ENCODE measurements around the gene IP6K3. TPM values are rescaled to one million over a fixed set of nuclear protein-coding genes. Genes with fewer than 3 reads are reported as not detected.

The IP6K3 gene
- total RNA-seq, 1 donor from 2014 or later = 2.7 TPM

DNA sequence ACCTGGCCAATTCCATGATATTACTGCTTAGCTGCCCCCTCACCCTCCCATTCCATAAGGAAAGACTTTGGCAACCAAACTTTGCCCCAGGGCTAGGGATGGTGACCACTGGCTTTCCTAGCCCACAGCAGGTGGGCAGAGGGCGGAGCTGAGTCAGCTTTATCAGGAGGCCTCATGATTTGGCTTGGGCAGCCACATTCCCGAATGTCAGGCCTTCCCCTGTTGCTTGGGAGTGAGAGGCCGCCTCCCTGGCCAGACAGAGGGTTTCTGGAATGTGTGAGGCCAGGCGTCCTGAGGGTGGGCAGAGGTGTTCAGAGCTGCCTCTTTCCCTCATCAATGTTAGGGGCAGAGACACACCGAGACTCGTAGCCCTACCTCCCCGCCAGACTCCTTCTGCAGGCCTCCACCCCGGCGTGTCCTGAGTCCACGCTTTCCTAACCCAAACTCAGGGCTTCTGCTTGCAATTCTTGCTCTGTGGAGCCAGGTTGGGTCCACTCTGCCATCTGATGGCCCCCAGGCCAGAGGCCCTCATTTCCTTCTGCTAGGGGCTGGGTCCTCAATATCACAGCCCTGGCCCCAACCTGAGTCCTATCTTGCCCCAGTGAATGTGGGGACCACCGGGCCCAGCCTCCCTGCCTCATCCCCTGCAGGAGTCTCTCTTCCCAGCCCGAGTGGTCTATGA, 54.5 kb downstream of the IP6K3 start:
- peaks cover 15% of the 10 kb centered on the region for H3K9me3 Mint-ChIP-seq (ENCODE audit: unreplicated experiment)
- no peak for TF ChIP-seq CTCF (IDR thresholded peaks at IDR 0.05; ENCODE audit: partially characterized antibody, unreplicated experiment)

GRCh38 chr6:33691456-33692077, 55.1 kb downstream of the IP6K3 start:
- Mint-ChIP-seq H3K27ac (ENCODE audit: unreplicated experiment) (no peak overlapping the region), H3K4me3 (ENCODE audit: unreplicated experiment) (peak overlapping the region; percentile 20), H3K36me3 (ENCODE audit: unreplicated experiment) (no peaks in the 10 kb centered on the region), H3K4me1 (ENCODE audit: low read depth, unreplicated experiment) (peaks cover 51% of the 10 kb centered on the region), H3K9me3 (ENCODE audit: unreplicated experiment) (peaks cover 15% of the 10 kb centered on the region), H3K27me3 (ENCODE audit: unreplicated experiment) (peaks cover 14% of the 10 kb centered on the region)
- DNase-seq = peak; percentile 70
- no peak for TF ChIP-seq CTCF (IDR thresholded peaks at IDR 0.05; ENCODE audit: partially characterized antibody, unreplicated experiment)

More for the DNA sequence above, 54.5 kb downstream of the IP6K3 start:
- peaks cover 54% of the 10 kb centered on the region for H3K4me1 Mint-ChIP-seq (ENCODE audit: low read depth, unreplicated experiment)
- peaks cover 14% of the 10 kb centered on the region for H3K27me3 Mint-ChIP-seq (ENCODE audit: unreplicated experiment)
- H3K36me3 Mint-ChIP-seq (ENCODE audit: unreplicated experiment) = no peaks in the 10 kb centered on the region
- DNase-seq = no peak
- H3K27ac Mint-ChIP-seq (ENCODE audit: unreplicated experiment) = peak overlapping the region; percentile 72
- peak overlapping the region; percentile 52 for H3K4me3 Mint-ChIP-seq (ENCODE audit: unreplicated experiment)

GRCh38 chr6:33690766-33691165, 55.9 kb downstream of the IP6K3 start:
- H3K4me3 Mint-ChIP-seq (ENCODE audit: unreplicated experiment) = no peak overlapping the region
- H3K4me1 Mint-ChIP-seq (ENCODE audit: low read depth, unreplicated experiment) = peaks cover 47% of the 10 kb centered on the region
- no peaks in the 10 kb centered on the region for H3K36me3 Mint-ChIP-seq (ENCODE audit: unreplicated experiment)
- no peak overlapping the region for H3K27ac Mint-ChIP-seq (ENCODE audit: unreplicated experiment)
- no peak for TF ChIP-seq CTCF (IDR thresholded peaks at IDR 0.05; ENCODE audit: partially characterized antibody, unreplicated experiment)
- H3K9me3 Mint-ChIP-seq (ENCODE audit: unreplicated experiment) = peaks cover 15% of the 10 kb centered on the region
- DNase-seq = no peak
- peaks cover 14% of the 10 kb centered on the region for H3K27me3 Mint-ChIP-seq (ENCODE audit: unreplicated experiment)

DNA sequence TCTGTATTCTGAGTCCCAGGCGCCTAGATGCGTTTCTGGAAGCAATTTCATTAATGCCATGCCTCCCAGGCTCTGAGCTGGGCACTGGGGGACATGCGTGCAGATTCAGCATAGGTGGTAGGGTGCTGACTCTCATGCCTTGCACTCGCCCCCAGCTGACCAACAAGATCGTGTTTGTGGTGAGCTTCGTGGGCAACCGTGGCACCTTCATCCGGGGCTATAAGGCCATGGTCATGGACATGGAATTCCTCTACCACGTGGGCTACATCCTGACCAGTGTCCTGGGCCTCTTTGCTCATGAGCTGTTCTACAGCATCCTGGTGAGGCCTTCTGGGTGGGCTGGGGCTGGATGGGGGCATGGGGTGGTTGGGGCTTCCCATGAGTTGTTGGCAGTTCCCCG, 56.8 kb downstream of the IP6K3 start:
- no peak for DNase-seq
- no peak for TF ChIP-seq CTCF (IDR thresholded peaks at IDR 0.05; ENCODE audit: partially characterized antibody, unreplicated experiment)
- Mint-ChIP-seq H3K4me1 (ENCODE audit: low read depth, unreplicated experiment) (peaks cover 47% of the 10 kb centered on the region), H3K36me3 (ENCODE audit: unreplicated experiment) (no peaks in the 10 kb centered on the region), H3K9me3 (ENCODE audit: unreplicated experiment) (peaks cover 15% of the 10 kb centered on the region), H3K27ac (ENCODE audit: unreplicated experiment) (no peak overlapping the region), H3K4me3 (ENCODE audit: unreplicated experiment) (no peak overlapping the region), H3K27me3 (ENCODE audit: unreplicated experiment) (peaks cover 14% of the 10 kb centered on the region)

GRCh38 chr6:33689148-33689494, 57.6 kb downstream of the IP6K3 start:
- TF ChIP-seq CTCF (IDR thresholded peaks at IDR 0.05; ENCODE audit: partially characterized antibody, unreplicated experiment) = no peak
- H3K9me3 Mint-ChIP-seq (ENCODE audit: unreplicated experiment) = peaks cover 9% of the 10 kb centered on the region
- peaks cover 9% of the 10 kb centered on the region for H3K27me3 Mint-ChIP-seq (ENCODE audit: unreplicated experiment)
- no peak overlapping the region for H3K4me3 Mint-ChIP-seq (ENCODE audit: unreplicated experiment)
- H3K27ac Mint-ChIP-seq (ENCODE audit: unreplicated experiment) = no peak overlapping the region
- H3K36me3 Mint-ChIP-seq (ENCODE audit: unreplicated experiment) = no peaks in the 10 kb centered on the region
- no peak for DNase-seq
- peaks cover 40% of the 10 kb centered on the region for H3K4me1 Mint-ChIP-seq (ENCODE audit: low read depth, unreplicated experiment)
